Activated gamma-delta T cell treated with Interleukin-2 at 50 U/mL for 16 hours (primary cell): Measurements from ENCODE around the gene RELL1.

Source experiments
- DNase-seq: peaks from one replicate; pipeline ENCODE4 v3.0.0-alpha.2; 2020

RELL1 gene

GRCh38 chr4:37664696-37665095 is 21.5 kb downstream of the RELL1 start:
- DNase-seq = no peak

GRCh38 chr4:37663552-37663951 is 22.6 kb downstream of the RELL1 start:
- DNase-seq = no peak

GRCh38 chr4:37662861-37663390 is 23.2 kb downstream of the RELL1 start:
- no peak for DNase-seq

DNA sequence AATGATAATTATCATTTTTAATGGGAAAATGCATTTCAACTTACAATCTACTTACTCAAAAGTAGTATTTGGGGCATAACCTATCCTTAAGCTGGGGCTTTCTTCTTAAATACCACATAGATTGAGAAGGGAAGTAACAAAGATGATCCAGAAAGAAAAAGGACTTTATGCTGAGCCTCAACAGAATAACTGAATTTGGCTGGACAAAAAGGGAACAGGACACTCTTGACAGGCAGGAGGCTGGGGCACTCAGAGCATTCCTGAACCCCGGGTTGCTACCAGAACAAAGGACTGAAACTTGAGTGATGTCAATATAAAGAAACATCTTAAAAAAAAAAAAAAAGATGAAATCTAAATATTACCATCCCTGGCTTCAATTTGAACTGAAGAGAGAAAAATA is 23.9 kb downstream of the RELL1 start:
- DNase-seq = no peak

DNA sequence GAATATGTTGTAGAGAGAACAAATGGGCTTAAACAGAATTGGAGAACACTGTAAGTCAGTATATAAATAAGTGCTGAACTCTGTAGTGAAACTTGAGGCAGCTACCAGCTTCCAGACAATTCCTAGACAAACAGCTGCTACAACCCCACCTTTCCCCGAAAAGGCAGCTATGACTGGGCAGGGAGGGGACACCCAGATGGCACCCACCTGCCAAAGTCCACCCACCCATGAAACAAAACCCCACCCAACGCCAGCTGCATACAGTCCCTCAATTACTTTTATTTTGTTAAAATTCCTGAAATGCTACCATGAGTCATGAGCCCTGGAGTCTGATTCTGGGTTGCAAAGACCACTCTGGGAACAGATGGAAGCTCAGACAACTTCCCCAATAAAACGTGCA is 24.4 kb downstream of the RELL1 start:
- no peak for DNase-seq

DNA sequence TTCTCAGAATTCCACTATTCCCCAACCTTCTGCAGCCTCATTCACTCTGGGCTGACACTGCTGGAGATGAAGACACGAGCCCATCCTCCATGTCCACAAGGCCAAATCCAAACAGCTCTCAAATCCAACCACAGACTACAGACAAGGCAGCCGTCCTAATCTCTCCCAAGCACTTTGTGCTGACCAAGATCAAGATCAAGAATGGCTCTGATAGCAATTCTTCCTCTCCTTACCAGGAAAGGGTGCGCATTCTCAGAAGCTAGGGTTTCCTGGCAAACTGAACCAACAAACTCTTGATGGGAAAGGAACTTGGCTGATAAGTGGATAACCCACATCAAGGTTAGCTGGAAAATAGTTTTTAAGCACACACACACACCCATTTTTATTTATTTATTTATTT is 26.5 kb downstream of the RELL1 start:
- no peak for DNase-seq

DNA sequence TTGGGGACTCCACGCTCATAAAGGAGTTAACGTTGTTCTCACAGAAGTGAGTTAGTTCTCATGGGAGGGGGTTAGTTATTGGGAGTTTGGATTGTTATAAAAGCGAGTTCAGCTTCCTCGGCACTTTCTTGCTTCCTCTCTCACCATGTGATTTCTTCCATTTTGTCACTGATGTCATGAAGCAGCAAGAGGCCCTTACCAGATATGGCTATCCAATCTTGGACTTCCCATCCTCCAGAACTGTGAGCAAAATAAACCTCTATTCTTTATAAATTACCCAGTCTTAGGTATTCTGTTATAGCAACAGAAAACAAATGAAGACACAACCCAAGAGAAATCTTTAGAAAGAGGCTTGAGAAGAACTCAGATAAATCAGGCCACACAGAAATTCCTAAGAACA is 29.5 kb downstream of the RELL1 start:
- DNase-seq = no peak

DNA sequence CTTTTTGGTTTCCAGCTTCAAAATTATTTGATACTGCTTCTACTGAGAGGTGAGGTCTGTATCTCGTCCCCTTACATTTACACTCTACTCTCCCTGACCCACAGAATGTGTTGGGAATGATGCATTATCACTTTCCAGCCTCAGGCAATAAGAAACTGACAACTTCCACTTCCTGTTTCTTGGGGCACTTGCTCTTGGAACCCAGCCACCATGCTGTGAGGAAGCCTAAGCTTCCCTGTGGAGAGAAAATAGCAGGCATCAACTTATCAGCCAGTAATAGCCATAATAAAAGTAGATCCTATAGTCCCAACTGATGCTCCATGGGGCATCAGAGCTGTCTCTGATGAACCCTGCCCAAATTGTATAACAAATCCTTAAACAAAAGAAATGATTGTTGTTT is 32.6 kb downstream of the RELL1 start:
- DNase-seq = no peak

DNA sequence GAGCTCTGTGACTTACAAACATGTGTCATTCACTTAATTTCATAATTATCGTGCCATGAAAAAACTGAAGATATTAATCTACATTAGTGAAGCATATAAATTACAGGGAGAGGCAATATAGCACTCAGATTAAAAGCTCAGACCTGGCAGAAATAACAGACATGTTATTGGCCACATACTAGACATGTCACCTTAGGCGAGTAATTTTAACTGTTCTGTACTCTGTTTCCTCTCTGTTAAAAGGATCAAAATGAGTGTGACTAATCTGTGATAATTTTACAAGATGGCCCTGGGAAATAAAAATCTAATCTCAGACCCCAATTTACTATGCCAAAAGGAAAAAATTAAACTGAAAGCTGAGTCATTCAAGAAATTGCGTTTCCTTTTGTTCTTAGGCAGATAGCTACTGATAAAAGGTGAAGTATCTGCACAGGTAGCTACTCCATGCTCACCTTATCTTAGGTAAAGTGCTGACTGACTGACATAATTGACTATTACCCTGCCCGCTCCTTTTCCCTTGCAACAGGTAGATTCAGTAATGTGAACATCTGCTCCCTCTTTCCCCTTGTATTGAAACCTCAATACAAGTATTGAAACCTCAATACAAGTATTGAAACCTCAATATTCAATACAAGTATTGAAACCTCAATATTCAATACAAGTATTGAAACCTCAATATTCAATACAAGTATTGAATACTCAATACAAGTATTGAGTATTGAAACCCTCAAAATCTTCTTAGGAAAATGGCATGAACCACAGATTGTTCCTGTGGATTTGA is 33.2 kb downstream of the RELL1 start:
- no peak for DNase-seq

GRCh38 chr4:37651781-37652377 is 34.3 kb downstream of the RELL1 start:
- DNase-seq = no peak

GRCh38 chr4:37650481-37650880 is 35.7 kb downstream of the RELL1 start:
- DNase-seq = no peak

DNA sequence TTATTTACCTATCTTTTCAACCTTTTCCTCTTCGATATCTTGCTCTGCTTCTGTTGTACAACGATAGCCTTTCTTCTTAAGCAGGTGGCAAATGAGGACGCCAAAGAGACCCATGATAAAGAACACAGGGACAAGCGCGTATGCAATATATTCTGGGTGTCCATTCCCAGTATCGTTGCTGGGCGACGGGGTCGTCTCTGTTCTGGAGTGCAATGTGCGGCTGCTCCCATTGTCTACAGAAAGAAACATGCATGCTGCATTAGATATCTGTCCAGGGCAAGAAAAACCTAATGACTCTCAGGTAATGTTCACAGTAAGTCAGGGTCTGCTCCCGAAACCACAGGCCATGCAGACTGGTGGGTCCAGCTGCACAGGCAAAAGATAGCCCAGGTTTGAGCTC is 36.9 kb downstream of the RELL1 start:
- no peak for DNase-seq

GRCh38 chr4:37648084-37648817 is 37.9 kb downstream of the RELL1 start:
- DNase-seq = no peak

DNA sequence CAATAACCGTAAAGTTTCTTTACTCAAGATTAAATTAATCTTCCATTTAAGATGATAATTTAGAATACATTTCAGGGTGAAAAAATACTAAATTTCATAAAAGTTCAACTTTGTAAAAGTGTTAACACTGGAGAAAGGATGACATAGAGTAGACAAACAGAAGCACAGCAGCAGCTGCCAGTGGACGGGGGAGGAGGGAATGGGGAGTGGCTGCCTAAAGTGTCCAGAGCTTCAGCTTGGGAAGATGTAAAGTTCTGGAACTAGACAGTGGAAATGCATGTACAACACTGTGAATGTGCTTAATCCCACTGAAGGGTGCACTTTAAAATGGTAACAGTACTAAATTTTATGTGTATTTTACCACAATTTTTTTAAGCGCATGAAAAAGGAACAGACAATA is 39.9 kb downstream of the RELL1 start:
- DNase-seq = no peak

DNA sequence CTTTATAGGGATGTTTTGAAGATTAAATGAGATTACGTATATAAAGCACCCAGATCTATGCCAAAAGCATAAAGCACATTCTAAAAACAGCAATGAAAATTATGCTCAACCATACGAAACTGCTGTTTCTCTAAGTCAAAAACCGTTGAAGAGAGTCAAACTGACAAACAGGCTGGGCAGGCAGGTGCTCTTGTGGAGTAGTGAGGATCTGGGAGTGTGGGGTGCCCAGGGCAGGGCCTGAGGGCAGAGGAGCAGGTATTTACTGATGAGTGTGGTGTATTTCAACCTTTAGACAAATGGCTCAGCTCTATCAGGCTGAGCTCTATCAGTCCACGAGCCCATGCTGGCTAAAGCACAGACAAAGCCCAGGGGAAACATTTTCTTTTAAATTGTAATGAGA is 40.4 kb downstream of the RELL1 start:
- DNase-seq = no peak

DNA sequence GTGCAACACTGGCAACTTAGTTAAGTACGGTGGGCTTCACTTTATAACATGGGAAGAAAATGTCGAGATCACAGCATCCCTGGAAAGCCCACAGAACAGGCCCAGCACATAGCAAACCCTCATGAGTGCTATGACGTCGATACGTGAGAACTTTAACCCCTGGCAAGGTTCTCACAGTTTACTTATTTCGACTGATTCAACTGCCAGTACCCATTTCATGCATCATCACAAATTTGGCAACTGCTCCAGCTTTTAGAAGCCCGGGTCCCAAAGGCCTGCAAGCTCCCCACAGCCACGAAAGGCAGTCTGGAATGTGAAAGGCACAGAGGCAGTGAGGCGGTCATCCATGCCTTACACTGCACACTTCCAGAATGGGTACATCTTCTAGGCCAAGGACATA is 41.2 kb downstream of the RELL1 start:
- no peak for DNase-seq

DNA sequence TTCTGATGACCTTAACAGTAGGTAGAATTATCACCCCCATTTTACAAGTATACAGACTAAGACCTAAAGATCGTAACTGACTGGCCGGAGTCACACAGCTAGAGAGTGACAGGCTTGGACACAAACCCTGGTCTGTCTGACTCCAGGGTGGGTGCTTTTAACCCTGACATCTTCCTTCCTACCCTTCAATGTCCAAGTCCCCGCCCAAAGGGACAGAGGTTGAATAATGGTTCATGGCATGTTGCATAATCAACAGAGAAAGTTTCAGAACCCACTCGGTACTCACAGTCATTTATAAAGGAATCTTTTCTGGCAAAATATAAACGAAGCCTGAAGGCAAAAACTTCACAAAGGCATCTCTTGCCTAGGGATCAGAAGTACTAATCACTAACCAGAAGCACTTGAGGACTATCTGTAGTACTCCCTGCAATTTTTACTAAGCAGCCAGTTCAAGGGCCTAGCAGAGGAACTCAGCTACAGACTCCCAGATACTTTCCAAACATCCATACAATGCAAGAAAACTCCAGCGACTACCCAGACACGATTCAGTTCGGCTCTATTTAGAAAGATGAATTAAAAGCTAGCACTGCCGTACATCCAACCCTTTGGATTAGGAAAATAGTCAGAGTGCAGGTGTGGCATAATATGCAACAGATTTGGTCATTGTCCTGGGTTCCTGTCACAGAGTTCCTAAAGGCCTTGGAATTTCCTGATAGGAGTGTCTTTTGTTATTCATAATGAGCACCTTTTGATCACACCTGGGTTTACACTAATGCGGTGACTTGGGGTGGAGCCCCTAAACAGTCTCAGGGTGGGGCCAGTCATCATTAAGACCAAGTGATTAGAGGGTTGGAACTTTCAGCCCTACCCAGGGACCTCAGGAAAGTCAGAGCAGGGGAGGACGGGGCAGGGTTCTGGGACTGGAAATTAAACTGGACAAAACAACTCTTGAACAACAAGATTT is 44.0 kb downstream of the RELL1 start:
- DNase-seq = no peak

- no peak for DNase-seq
Measured at GRCh38 chr4:37641352-37641751, 44.8 kb downstream of the RELL1 start.

DNA sequence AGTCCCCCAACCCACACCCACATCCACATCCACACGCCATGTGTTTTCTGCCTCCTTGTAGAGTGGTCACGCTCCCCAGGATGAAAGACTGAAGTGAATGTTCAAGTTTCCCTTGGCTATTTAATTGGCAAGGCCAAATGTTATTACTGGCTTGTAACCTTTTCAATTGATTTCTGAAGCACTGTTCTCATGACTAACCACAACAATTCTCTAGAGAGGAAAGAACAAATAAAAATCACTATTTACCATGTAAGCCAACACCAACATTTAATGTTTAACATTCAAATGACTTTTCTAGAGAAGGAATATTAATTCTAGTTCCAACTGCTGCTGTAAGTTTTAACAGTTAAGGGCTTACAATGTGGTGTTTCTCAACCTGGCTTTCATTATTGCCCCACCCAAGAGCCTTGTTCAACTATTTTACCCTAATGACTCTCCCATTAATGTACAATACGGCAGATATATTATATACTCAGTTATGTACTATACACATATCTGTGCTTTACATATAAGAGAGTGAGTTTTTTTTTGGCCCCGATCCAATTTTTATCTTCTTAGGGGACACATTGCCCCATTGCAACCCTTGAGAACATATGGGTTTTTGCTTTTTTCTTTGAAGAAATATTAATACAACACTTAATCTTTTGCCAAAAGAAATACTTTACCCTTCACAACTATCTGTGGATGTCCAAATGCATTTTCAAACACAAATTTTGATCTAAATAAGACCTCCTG is 46.5 kb downstream of the RELL1 start:
- no peak for DNase-seq

- no peak for DNase-seq
Measured at GRCh38 chr4:37635155-37635554, 51.0 kb downstream of the RELL1 start.

DNA sequence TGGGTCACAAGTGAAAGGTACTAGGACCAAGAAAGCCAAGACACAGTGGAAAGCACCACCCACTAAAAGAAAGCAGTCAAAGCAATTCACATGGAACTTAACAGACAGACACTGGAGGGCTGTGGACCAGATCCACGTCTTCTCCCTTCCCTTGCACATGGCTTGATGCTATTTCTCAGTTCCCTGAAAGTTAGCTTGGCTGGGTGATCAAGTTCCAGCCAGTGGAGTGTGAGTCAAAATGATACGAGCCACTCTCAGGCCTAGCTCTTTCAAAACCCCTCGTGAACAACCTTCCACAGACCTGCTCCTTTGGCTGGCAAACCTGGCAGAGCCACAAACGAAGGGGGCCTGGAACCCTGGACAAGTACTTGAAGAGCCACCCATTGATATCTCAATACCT is 52.0 kb downstream of the RELL1 start:
- DNase-seq = no peak

DNA sequence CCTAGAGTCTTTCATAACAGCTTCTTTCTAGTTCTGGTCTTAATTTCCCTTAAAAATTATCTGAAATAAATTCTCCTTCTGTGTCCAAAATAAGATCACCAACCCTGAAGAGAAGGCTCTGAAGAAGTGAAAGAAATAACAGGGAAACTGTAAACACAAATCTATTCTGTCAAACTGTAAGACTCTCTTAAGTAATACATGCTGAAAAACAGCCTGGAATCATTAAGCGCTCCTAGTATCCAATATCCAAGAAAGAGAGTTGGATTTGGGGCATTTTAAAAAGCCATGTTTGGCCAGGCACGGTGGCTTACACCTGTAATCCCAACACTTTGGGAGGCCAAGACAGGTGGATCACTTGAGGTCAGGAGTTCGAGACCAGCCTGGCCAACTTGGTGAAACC is 53.3 kb downstream of the RELL1 start:
- no peak for DNase-seq
